Breast epithelium (tissue), 4 donors: ENCODE data around the gene ANKRD16. TPM values are rescaled to one million over a fixed set of nuclear protein-coding genes. Genes with fewer than 3 reads are reported as not detected.
"Not testable (repeated sequence)": the region's sequence is repeated elsewhere in the genome, so short reads cannot be mapped to it uniquely, and the experiment has no call there.

ENCODE experiments used
- DNase-seq, 2 donors: peaks; one replicate each; pipeline ENCODE4 v3.0.0-alpha.2; 2019; ENCODE audit warnings: low spot score in 2 of 2
- H3K27ac ChIP-seq, 2 donors: fragments of 200-600 bp; sonication (generic) in 1 of 2; one replicate each; pipeline ENCODE4 v1.5.1; 2016 to 2019; ENCODE audit warnings: mild to moderate bottlenecking in 1 of 2
- H3K27me3 ChIP-seq, 2 donors: fragments of 200-600 bp; sonication (generic) in 1 of 2; one replicate each; pipeline versions ENCODE4 v1.5.1 to v1.6.0; 2017 to 2019; ENCODE audit warnings: control low read depth in 1 of 2, mild to moderate bottlenecking in 1 of 2
- H3K36me3 ChIP-seq: fragments of 200-600 bp; one replicate; pipeline ENCODE4 v1.5.1; 2019
- H3K4me1 ChIP-seq, 2 donors: fragments of 200-600 bp; sonication (generic); one replicate each; pipeline ENCODE4 v1.5.1; 2016 to 2019; ENCODE audit warnings: control low read depth in 1 of 2
- H3K4me3 ChIP-seq, 3 donors: fragments of 200-600 bp; sonication (generic); 1 replicate in 2 of 3; 2 replicates in 1 of 3; pipeline ENCODE4 v1.5.1; 2016 to 2019; ENCODE audit warnings: mild to moderate bottlenecking in 3 of 3, moderate library complexity in 2 of 3
- H3K9me3 ChIP-seq, 2 donors: fragments of 200-600 bp; sonication (generic) in 1 of 2; one replicate each; pipeline ENCODE4 v1.5.1; 2016 to 2019; ENCODE audit warnings: control low read depth in 1 of 2
- CTCF ChIP-seq, 3 donors: fragments of 450-650 bp; IDR thresholded peaks; one replicate each; pipeline ENCODE4 v1.5.1; 2016 to 2017; ENCODE audit warnings: antibody characterized with exemption in 3 of 3, mild to moderate bottlenecking in 3 of 3, moderate library complexity in 3 of 3
- POLR2A ChIP-seq: fragments of 450-650 bp; IDR thresholded peaks from one replicate; pipeline ENCODE4 v1.6.1; 2016; ENCODE audit warnings: antibody characterized with exemption, mild to moderate bottlenecking, moderate library complexity
- POLR2AphosphoS5 ChIP-seq, 3 donors: sonication (generic); formaldehyde crosslinking; IDR thresholded peaks; one replicate each; pipeline ENCODE4 v1.6.1; 2017; ENCODE audit warnings: antibody characterized with exemption in 3 of 3
- intact Hi-C: fragments of 100-400 bp; cut with DNase I; formaldehyde crosslinking; loops from one replicate; pipeline ENCODE4 v1.15.1; 2023; ENCODE audit warnings: low total_unique reads
- total RNA-seq, 3 donors: library from RNA; depleted of rRNA; stranded (reverse); fragments of >200 nt; gene quantifications; one replicate each; pipeline ENCODE4 v1.1.0, GENCODE V29; 2016

Gene ANKRD16
- total RNA-seq, 3 donors from 2014 or later, result 5.9 to 13.1 (median 8.8) TPM

GRCh38 chr10:5911670-5912069 is 22.0 kb upstream of the ANKRD16 start:
- Histone ChIP-seq H3K4me1 (no peaks in the 10 kb centered on the region), H3K27me3 (no peaks in the 10 kb centered on the region), H3K4me3 (no peak overlapping the region), H3K27ac (no peak overlapping the region), H3K9me3 (no peaks in the 10 kb centered on the region), H3K36me3 (peaks cover 4% of the 10 kb centered on the region)
- TF ChIP-seq POLR2A (no peak), CTCF (IDR thresholded peaks at IDR 0.05) (no peak), POLR2AphosphoS5 (IDR thresholded peaks at IDR 0.05) (no peak)
- no peak for DNase-seq
- intact Hi-C loops, result no loop called here

- Histone ChIP-seq H3K4me1 (no peaks in the 10 kb centered on the region), H3K27me3 (no peaks in the 10 kb centered on the region), H3K9me3 (no peaks in the 10 kb centered on the region), H3K4me3 (no peak overlapping the region), H3K36me3 (peaks cover 4% of the 10 kb centered on the region), H3K27ac (no peak overlapping the region)
- TF ChIP-seq POLR2AphosphoS5 (IDR thresholded peaks at IDR 0.05) (no peak), POLR2A (no peak), CTCF (IDR thresholded peaks at IDR 0.05) (no peak)
- no peak for DNase-seq
- intact Hi-C loops, result no loop called here
These were observed 20.8 kb upstream of the ANKRD16 start for GRCh38 chr10:5910323-5911100.

GRCh38 chr10:5908676-5909075 is 19.0 kb upstream of the ANKRD16 start:
- H3K9me3 ChIP-seq, DNase-seq, H3K4me3 ChIP-seq, H3K27me3 ChIP-seq, H3K4me1 ChIP-seq, H3K27ac ChIP-seq, intact Hi-C loops, H3K36me3 ChIP-seq: not testable (repeated sequence)

- no peaks in the 10 kb centered on the region for H3K36me3 ChIP-seq
- H3K27ac ChIP-seq, result no peak overlapping the region
- H3K9me3 ChIP-seq, result no peaks in the 10 kb centered on the region
- no peaks in the 10 kb centered on the region for H3K27me3 ChIP-seq
- no peak for DNase-seq
- H3K4me3 ChIP-seq, result no peak overlapping the region
- TF ChIP-seq CTCF (IDR thresholded peaks at IDR 0.05) (no peak), POLR2AphosphoS5 (IDR thresholded peaks at IDR 0.05) (no peak), POLR2A (no peak)
- H3K4me1 ChIP-seq, result no peaks in the 10 kb centered on the region
- intact Hi-C loops, result no loop called here
These were observed 17.0 kb upstream of the ANKRD16 start for GRCh38 chr10:5906651-5907050.

GRCh38 chr10:5905854-5906507 is 16.3 kb upstream of the ANKRD16 start:
- H3K27me3 ChIP-seq, result no peaks in the 10 kb centered on the region
- H3K9me3 ChIP-seq, result no peaks in the 10 kb centered on the region
- H3K4me3 ChIP-seq, result no peak overlapping the region
- intact Hi-C loops, result no loop called here
- TF ChIP-seq POLR2AphosphoS5 (IDR thresholded peaks at IDR 0.05), result no peak
- no peak for TF ChIP-seq CTCF (IDR thresholded peaks at IDR 0.05)
- no peak for TF ChIP-seq POLR2A
- no peaks in the 10 kb centered on the region for H3K36me3 ChIP-seq
- H3K27ac ChIP-seq, result no peak overlapping the region
- no peaks in the 10 kb centered on the region for H3K4me1 ChIP-seq
- DNase-seq, result no peak
